ENCODE measurements around the gene ERICH6B.

Gene ERICH6B

DNA sequence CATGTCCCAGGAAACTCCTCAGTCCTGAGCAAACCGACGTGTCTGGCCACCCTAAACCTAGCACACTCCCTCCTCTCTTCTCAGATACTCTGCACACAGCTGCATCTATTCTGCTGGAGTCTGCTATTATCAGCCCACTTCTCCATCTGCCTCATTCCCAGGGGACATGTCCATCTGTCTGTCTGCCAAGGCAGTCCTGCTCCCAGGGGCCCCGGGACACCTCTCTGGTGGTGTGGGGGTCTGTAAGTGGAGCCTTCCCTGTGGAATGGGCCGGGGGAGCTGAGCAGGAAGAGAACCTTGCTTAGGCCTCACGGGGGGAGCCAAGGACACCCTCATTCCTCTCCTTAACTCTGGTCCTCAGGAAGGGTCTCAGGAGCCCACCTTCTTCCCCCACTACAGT is 72.7 kb downstream of the ERICH6B start:
- no peaks in the 10 kb centered on the region for H3K9me3 ChIP-seq (ENCODE audit: insufficient read depth, low read length)
- peaks cover 1% of the 10 kb centered on the region; the same call in 1 of the 2 replicates for H3K27me3 ChIP-seq (ENCODE audit: low read depth, low read length)
- no peak overlapping the region for H3K27ac ChIP-seq (ENCODE audit: low read length)
- H3K4me2 ChIP-seq (ENCODE audit: low read length) = no peak overlapping the region
- H4K20me1 ChIP-seq (ENCODE audit: insufficient read depth, low read length) = no peaks in the 10 kb centered on the region
- H3K4me3 ChIP-seq (ENCODE audit: low read length) = no peak overlapping the region
- no peaks in the 10 kb centered on the region for H3K4me1 ChIP-seq (ENCODE audit: low read length)
- H2AFZ ChIP-seq (ENCODE audit: low read depth, low read length) = no peak overlapping the region
- TF ChIP-seq, protein P1, sequence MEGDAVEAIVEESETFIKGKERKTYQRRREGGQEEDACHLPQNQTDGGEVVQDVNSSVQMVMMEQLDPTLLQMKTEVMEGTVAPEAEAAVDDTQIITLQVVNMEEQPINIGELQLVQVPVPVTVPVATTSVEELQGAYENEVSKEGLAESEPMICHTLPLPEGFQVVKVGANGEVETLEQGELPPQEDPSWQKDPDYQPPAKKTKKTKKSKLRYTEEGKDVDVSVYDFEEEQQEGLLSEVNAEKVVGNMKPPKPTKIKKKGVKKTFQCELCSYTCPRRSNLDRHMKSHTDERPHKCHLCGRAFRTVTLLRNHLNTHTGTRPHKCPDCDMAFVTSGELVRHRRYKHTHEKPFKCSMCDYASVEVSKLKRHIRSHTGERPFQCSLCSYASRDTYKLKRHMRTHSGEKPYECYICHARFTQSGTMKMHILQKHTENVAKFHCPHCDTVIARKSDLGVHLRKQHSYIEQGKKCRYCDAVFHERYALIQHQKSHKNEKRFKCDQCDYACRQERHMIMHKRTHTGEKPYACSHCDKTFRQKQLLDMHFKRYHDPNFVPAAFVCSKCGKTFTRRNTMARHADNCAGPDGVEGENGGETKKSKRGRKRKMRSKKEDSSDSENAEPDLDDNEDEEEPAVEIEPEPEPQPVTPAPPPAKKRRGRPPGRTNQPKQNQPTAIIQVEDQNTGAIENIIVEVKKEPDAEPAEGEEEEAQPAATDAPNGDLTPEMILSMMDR (IDR thresholded peaks at IDR 0.05; ENCODE audit: low read depth, low read length) = no peak
- no peak for TF ChIP-seq EZH2phosphoT487 (IDR thresholded peaks at IDR 0.05; ENCODE audit: low read depth)
- no peak overlapping the region for H3K9ac ChIP-seq (ENCODE audit: low read length)
- H3K79me2 ChIP-seq (ENCODE audit: low read length) = no peaks in the 10 kb centered on the region
- H3K36me3 ChIP-seq (replicated peaks; ENCODE audit: low read depth, low read length) = no peaks in the 10 kb centered on the region

DNA sequence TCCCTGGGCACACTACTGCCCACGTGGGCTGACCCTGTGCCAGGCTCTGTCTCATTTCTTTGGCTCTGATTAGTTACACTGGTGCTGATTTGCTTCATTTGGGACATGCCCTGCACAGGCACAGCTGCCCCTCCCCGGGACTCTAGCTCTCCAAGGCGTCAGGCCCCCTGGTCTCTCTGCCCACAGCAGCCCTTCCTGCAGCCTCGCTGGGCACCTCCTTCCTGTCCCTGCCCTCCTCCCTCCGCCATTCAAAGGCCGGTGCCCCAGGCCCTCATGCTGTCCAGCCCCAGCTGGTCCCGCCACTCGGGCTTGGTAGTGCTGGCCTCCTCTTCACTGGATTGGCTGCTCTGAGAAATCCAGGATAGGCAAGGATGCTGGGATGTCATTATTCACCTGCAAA is 73.1 kb downstream of the ERICH6B start:
- Histone ChIP-seq H3K9me3 (ENCODE audit: insufficient read depth, low read length) (no peaks in the 10 kb centered on the region), H3K27ac (ENCODE audit: low read length) (no peak overlapping the region), H3K4me1 (ENCODE audit: low read length) (no peaks in the 10 kb centered on the region), H4K20me1 (ENCODE audit: insufficient read depth, low read length) (no peaks in the 10 kb centered on the region), H3K4me2 (ENCODE audit: low read length) (no peak overlapping the region), H2AFZ (ENCODE audit: low read depth, low read length) (no peak overlapping the region), H3K27me3 (ENCODE audit: low read depth, low read length) (no peaks in the 10 kb centered on the region), H3K9ac (ENCODE audit: low read length) (no peak overlapping the region), H3K36me3 (replicated peaks; ENCODE audit: low read depth, low read length) (no peaks in the 10 kb centered on the region), H3K79me2 (ENCODE audit: low read length) (no peaks in the 10 kb centered on the region), H3K4me3 (ENCODE audit: low read length) (no peak overlapping the region)
- TF ChIP-seq EZH2phosphoT487 (IDR thresholded peaks at IDR 0.05; ENCODE audit: low read depth) = no peak

DNA sequence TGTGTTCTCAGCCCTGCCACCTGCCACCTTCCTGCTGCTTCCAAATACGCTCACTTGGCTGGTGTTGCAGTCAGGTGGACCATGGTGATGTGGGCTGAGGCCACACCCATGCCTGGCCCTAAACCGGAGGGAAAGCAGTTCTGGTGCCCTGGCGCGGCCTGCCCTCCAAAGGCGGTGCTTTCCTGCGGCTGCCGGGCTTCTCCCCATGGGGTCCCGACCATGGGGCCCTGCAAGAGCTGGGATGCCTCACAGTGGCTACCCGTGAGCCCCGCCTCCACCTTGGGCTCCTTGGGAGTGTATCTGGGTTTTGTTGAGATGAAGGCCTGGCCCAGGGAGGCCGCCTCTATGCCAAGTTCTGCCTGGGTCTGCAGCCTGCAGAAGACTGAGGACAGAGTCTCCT is 73.7 kb downstream of the ERICH6B start:
- no peaks in the 10 kb centered on the region for H3K9me3 ChIP-seq (ENCODE audit: insufficient read depth, low read length)
- no peak overlapping the region for H3K27ac ChIP-seq (ENCODE audit: low read length)
- no peak overlapping the region for H3K4me3 ChIP-seq (ENCODE audit: low read length)
- H3K36me3 ChIP-seq (replicated peaks; ENCODE audit: low read depth, low read length) = no peaks in the 10 kb centered on the region
- TF ChIP-seq, protein P1 (IDR thresholded peaks at IDR 0.05; ENCODE audit: low read depth, low read length) = no peak
- TF ChIP-seq EZH2phosphoT487 (IDR thresholded peaks at IDR 0.05; ENCODE audit: low read depth) = no peak
- H3K9ac ChIP-seq (ENCODE audit: low read length) = no peak overlapping the region
- no peaks in the 10 kb centered on the region for H3K79me2 ChIP-seq (ENCODE audit: low read length)
- no peak overlapping the region for H2AFZ ChIP-seq (ENCODE audit: low read depth, low read length)
- H3K4me1 ChIP-seq (ENCODE audit: low read length) = no peaks in the 10 kb centered on the region
- no peak overlapping the region for H3K4me2 ChIP-seq (ENCODE audit: low read length)
- H4K20me1 ChIP-seq (ENCODE audit: insufficient read depth, low read length) = no peaks in the 10 kb centered on the region
- no peaks in the 10 kb centered on the region for H3K27me3 ChIP-seq (ENCODE audit: low read depth, low read length)

DNA sequence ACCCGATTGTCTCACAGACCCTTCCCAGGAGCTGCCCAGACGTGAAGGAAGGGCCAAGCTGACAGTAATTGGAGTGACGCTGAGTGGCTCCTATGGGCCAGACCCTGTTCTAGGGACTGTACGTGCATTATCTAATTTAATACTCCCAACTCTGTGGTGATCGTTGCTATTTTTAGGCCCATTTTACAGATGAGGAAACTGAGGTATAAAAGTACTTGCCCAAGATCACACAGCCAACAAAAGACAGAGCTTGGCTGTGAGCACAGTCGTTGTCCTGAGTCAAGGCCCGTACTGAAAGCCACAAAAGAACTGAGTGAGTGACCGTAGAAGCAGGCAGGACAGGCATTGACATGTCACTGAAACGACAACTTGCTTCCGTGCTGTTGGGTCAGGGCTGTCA is 74.7 kb downstream of the ERICH6B start:
- H3K27ac ChIP-seq (ENCODE audit: low read length) = no peak overlapping the region
- no peaks in the 10 kb centered on the region for H3K79me2 ChIP-seq (ENCODE audit: low read length)
- peaks cover under 1% of the 10 kb centered on the region for H3K36me3 ChIP-seq (replicated peaks; ENCODE audit: low read depth, low read length)
- no peaks in the 10 kb centered on the region for H4K20me1 ChIP-seq (ENCODE audit: insufficient read depth, low read length)
- no peaks in the 10 kb centered on the region for H3K27me3 ChIP-seq (ENCODE audit: low read depth, low read length)
- no peaks in the 10 kb centered on the region for H3K9me3 ChIP-seq (ENCODE audit: insufficient read depth, low read length)
- H3K4me1 ChIP-seq (ENCODE audit: low read length) = no peaks in the 10 kb centered on the region
- no peak overlapping the region for H3K4me2 ChIP-seq (ENCODE audit: low read length)
- H3K4me3 ChIP-seq (ENCODE audit: low read length) = no peak overlapping the region
- H3K9ac ChIP-seq (ENCODE audit: low read length) = no peak overlapping the region
- no peak overlapping the region for H2AFZ ChIP-seq (ENCODE audit: low read depth, low read length)
- TF ChIP-seq EZH2phosphoT487 (IDR thresholded peaks at IDR 0.05; ENCODE audit: low read depth) = no peak
- TF ChIP-seq, protein P1 (IDR thresholded peaks at IDR 0.05; ENCODE audit: low read depth, low read length) = no peak

DNA sequence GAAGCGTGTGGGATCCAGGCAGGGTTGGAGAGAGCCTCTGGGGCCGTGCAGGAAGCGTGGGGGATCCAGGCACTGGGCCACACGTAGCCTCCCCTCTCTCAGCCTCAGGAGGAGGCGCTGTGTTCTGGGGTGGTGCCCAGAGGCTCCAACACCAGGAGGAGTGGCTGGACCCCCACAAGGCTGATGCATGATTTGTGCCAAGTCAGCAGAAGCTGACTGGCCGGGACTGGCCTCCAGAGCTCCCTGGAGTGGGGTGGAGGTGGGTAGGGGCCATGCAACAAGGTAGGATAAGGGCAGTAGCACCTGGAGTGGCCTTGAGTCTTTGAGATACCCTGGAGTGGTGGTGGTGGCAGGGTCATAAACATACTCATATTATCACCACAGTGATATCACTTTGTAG is 75.3 kb downstream of the ERICH6B start:
- no peak overlapping the region for H3K4me2 ChIP-seq (ENCODE audit: low read length)
- no peak overlapping the region for H2AFZ ChIP-seq (ENCODE audit: low read depth, low read length)
- no peak overlapping the region for H3K9ac ChIP-seq (ENCODE audit: low read length)
- no peaks in the 10 kb centered on the region for H3K4me1 ChIP-seq (ENCODE audit: low read length)
- H3K4me3 ChIP-seq (ENCODE audit: low read length) = no peak overlapping the region
- H3K27ac ChIP-seq (ENCODE audit: low read length) = no peak overlapping the region
- TF ChIP-seq EZH2phosphoT487 (IDR thresholded peaks at IDR 0.05; ENCODE audit: low read depth) = no peak
- TF ChIP-seq, protein P1 (IDR thresholded peaks at IDR 0.05; ENCODE audit: low read depth, low read length) = no peak
- no peaks in the 10 kb centered on the region for H3K79me2 ChIP-seq (ENCODE audit: low read length)
- no peaks in the 10 kb centered on the region for H3K27me3 ChIP-seq (ENCODE audit: low read depth, low read length)
- H3K36me3 ChIP-seq (replicated peaks; ENCODE audit: low read depth, low read length) = peaks cover 7% of the 10 kb centered on the region
- H4K20me1 ChIP-seq (ENCODE audit: insufficient read depth, low read length) = no peaks in the 10 kb centered on the region
- H3K9me3 ChIP-seq (ENCODE audit: insufficient read depth, low read length) = no peaks in the 10 kb centered on the region

Measured in OCI-LY3 (cell line).